ENCODE results near the gene PPP1R9A.
"Not testable (repeated sequence)": the region's sequence is repeated elsewhere in the genome, so short reads cannot be mapped to it uniquely, and the experiment has no call there.

DNA sequence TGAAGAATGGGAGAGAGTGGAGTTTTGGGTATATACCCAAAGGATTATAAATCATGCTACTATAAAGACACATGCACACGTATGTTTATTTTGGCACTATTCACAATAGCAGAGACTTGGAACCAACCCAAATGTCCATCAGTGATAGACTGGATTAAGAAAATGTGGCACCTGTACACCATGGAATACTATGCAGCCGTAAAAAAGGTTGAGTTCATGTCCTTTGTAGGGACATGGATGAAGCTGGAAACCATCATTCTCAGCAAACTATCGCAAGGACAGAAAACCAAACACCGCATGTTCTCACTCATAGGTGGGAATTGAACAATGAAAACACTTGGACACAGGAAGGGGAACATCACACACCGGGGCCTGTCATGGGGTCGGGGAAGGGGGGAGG, 101.4 kb downstream of the PPP1R9A start:
- TF ChIP-seq, protein P1, sequence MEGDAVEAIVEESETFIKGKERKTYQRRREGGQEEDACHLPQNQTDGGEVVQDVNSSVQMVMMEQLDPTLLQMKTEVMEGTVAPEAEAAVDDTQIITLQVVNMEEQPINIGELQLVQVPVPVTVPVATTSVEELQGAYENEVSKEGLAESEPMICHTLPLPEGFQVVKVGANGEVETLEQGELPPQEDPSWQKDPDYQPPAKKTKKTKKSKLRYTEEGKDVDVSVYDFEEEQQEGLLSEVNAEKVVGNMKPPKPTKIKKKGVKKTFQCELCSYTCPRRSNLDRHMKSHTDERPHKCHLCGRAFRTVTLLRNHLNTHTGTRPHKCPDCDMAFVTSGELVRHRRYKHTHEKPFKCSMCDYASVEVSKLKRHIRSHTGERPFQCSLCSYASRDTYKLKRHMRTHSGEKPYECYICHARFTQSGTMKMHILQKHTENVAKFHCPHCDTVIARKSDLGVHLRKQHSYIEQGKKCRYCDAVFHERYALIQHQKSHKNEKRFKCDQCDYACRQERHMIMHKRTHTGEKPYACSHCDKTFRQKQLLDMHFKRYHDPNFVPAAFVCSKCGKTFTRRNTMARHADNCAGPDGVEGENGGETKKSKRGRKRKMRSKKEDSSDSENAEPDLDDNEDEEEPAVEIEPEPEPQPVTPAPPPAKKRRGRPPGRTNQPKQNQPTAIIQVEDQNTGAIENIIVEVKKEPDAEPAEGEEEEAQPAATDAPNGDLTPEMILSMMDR (conservative IDR thresholded peaks at IDR 0.05; ENCODE audit: low read depth, low read length) = not testable (repeated sequence)
- TF ChIP-seq EZH2phosphoT487 (IDR thresholded peaks at IDR 0.05; ENCODE audit: borderline replicate concordance, low read length); EZH2 (IDR thresholded peaks at IDR 0.05; ENCODE audit: low read length, unreplicated experiment): not testable (repeated sequence)

Measured in PC-3 (cell line).